Activated CD8-positive, alpha-beta T cell treated with anti-CD3 and anti-CD28 coated beads for 36 hours (primary cell): ENCODE data around the gene BCORL1. TPM values are rescaled to one million over a fixed set of nuclear protein-coding genes. Genes with fewer than 3 reads are reported as not detected.
A peak's percentile ranks its signal among the peaks of the same experiment; 100 is the strongest.

Experiments used
- ATAC-seq: fragments of 200-7000 bp; cut with Tn5 transposase; one replicate; pipeline ENCODE4 v1.10.0; 2021; ENCODE audit warnings: mild to moderate bottlenecking, moderate library complexity
- CTCF ChIA-PET: fragments of 350-600 bp; sonication (Branson Sonifier 250); formaldehyde crosslinking; loops from one replicate; lab custom pipeline; 2021; ENCODE audit warnings: antibody characterized with exemption; lab: Charles Lee
- POLR2A ChIA-PET: fragments of 350-600 bp; sonication (Branson Sonifier 250); formaldehyde crosslinking; loops from one replicate; lab custom pipeline; 2021; ENCODE audit warnings: antibody characterized with exemption; lab: Charles Lee
- DNase-seq: peaks from one replicate; pipeline ENCODE4 v3.0.0-alpha.2; 2020
- H3K27ac Mint-ChIP-seq: one replicate; pipeline ENCODE4 v1.8.0; 2021; ENCODE audit warnings: mild to moderate bottlenecking, mixed read lengths
- H3K27me3 Mint-ChIP-seq: one replicate; pipeline ENCODE4 v1.8.0; 2021; ENCODE audit warnings: mixed read lengths
- H3K36me3 Mint-ChIP-seq: one replicate; pipeline ENCODE4 v1.8.0; 2021; ENCODE audit warnings: low read depth, mixed read lengths
- H3K4me1 Mint-ChIP-seq: one replicate; pipeline ENCODE4 v1.8.0; 2021; ENCODE audit warnings: low read depth, mixed read lengths
- H3K4me3 Mint-ChIP-seq: one replicate; pipeline ENCODE4 v1.8.0; 2021; ENCODE audit warnings: mild to moderate bottlenecking, moderate library complexity, mixed read lengths
- H3K9me3 Mint-ChIP-seq: one replicate; pipeline ENCODE4 v1.8.0; 2021; ENCODE audit warnings: mixed read lengths
- intact Hi-C: fragments of 100-400 bp; cut with micrococcal nuclease; formaldehyde crosslinking; loops from one replicate; pipeline ENCODE4 v1.10.0; 2022
- total RNA-seq, 2 experiments: library from RNA; stranded (reverse); gene quantifications; one replicate each; pipeline ENCODE4 v1.2.3, GENCODE V29; 2021
- TF ChIP-seq, protein P1 (sequence below): fragments of 200-600 bp; IDR thresholded peaks from one replicate; pipeline ENCODE4 v1.8.0; 2022; ENCODE audit warnings: antibody characterized with exemption, mild to moderate bottlenecking

The BCORL1 gene
- total RNA-seq, 2 experiments from 2014 or later = 7.1 to 9.9 TPM

DNA sequence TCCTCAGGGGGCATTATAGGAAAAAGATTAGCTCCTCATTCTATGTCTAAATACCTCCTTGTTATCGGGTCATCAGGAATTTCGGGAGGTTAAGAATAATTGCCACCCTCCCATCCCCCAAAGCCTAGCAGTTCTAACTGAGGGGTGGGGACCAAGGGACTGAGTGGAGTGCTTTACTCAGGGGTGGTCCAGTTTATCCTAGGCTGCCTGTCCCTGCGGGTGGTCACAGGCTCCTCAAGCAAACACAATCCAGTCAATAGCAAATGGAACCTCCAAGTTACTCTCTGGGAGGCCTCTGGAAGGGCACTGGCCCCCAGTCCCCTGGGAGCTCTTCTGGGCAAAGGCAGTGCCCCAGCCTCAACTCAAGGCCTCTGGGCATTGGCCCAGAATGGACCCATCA lies 121.2 kb downstream of the BCORL1 start:
- intact Hi-C loops = no loop called here
- Mint-ChIP-seq H3K27ac (no peak overlapping the region), H3K36me3 (no peaks in the 10 kb centered on the region), H3K4me1 (peaks cover 64% of the 10 kb centered on the region), H3K4me3 (no peak overlapping the region), H3K9me3 (no peaks in the 10 kb centered on the region), H3K27me3 (no peaks in the 10 kb centered on the region)
- POLR2A ChIA-PET = no interaction called here
- CTCF ChIA-PET = no interaction called here
- TF ChIP-seq, protein P1, sequence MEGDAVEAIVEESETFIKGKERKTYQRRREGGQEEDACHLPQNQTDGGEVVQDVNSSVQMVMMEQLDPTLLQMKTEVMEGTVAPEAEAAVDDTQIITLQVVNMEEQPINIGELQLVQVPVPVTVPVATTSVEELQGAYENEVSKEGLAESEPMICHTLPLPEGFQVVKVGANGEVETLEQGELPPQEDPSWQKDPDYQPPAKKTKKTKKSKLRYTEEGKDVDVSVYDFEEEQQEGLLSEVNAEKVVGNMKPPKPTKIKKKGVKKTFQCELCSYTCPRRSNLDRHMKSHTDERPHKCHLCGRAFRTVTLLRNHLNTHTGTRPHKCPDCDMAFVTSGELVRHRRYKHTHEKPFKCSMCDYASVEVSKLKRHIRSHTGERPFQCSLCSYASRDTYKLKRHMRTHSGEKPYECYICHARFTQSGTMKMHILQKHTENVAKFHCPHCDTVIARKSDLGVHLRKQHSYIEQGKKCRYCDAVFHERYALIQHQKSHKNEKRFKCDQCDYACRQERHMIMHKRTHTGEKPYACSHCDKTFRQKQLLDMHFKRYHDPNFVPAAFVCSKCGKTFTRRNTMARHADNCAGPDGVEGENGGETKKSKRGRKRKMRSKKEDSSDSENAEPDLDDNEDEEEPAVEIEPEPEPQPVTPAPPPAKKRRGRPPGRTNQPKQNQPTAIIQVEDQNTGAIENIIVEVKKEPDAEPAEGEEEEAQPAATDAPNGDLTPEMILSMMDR = no peak
- ATAC-seq = no peak
- DNase-seq = no peak

DNA sequence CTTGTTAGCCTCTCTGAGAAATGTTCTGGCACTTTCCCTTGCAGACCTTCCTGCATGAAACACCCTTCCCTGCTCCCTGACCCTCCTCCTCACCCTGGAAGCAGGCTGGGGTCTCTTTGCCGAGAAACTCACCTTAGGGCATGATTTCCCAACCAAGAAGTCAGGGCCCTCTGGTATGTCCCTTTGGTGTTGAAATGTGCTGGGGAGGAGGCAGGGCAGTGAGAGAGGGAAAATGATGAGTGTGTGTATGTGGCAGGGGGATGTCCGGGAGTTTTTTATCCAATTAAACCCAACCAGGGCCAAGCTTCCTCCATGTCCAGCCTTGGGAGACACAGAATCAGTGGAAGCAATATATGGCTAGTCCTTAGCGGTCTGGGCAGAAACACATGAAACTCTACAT lies 122.8 kb downstream of the BCORL1 start:
- ChIA-PET POLR2A (interaction anchor here (1.0 kb wide), 1 partner anchor 60 kb away, joined by 3 read pairs; the partner anchor contains the start of gene AIFM1), CTCF (interaction anchor here (0.6 to 1.7 kb wide), 3 partner anchors 23 to 811 kb away, joined by 4 to 5 read pairs (median 4); no protein-coding TSS in a partner anchor)
- Mint-ChIP-seq H3K4me3 (no peak overlapping the region), H3K4me1 (peaks cover 54% of the 10 kb centered on the region), H3K36me3 (peaks cover 3% of the 10 kb centered on the region), H3K27me3 (no peaks in the 10 kb centered on the region), H3K27ac (peak overlapping the region; percentile 66), H3K9me3 (no peaks in the 10 kb centered on the region)
- no peak for DNase-seq
- TF ChIP-seq, protein P1 = no peak
- no peak for ATAC-seq
- intact Hi-C loops = no loop called here

DNA sequence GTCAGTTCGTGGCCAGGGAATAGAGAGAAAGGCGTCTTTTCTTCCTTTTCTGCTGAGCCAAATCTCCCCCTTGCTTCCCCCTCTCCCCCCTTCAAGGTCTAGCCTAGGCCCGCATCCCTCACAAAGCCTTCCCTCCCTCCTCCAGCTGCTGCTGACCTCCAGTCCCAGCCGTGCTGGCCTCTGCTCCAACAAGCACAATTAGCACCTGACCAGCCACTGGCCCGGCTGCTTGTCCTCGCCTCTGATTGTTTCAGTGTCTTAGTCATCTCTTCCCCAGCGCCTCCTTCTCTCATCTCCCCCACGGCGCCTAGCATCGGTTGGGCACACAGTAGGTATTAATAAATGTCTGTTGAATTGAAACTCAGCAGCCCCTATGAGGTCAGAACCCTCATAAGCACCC lies 123.6 kb downstream of the BCORL1 start:
- CTCF ChIA-PET = interaction anchor here (1.7 kb wide), 1 partner anchor 24 kb away, joined by 5 read pairs; no protein-coding TSS in a partner anchor
- H3K36me3 Mint-ChIP-seq = peaks cover 3% of the 10 kb centered on the region
- DNase-seq (no peak), ATAC-seq (no peak)
- POLR2A ChIA-PET = interaction anchor here (1.3 kb wide), 1 partner anchor 8 kb away, joined by 3 read pairs; no protein-coding TSS in a partner anchor
- no peaks in the 10 kb centered on the region for H3K27me3 Mint-ChIP-seq
- TF ChIP-seq, protein P1 = no peak
- intact Hi-C loops = no loop called here
- H3K4me1 Mint-ChIP-seq = peaks cover 46% of the 10 kb centered on the region
- no peak overlapping the region for H3K27ac Mint-ChIP-seq
- H3K9me3 Mint-ChIP-seq = no peaks in the 10 kb centered on the region
- H3K4me3 Mint-ChIP-seq = no peak overlapping the region

Other genes starting within 250 kb of the BCORL1 start
- gene XPNPEP2, start 243.7 kb upstream of the BCORL1 start, total RNA-seq = under 1 TPM; 0.16 to 0.38 TPM
- 100 to 1,000 TPM; 117 to 123 TPM for gene SASH3, start 202.7 kb upstream of the BCORL1 start, total RNA-seq
- 10 to 100 TPM; 10.4 to 11.1 TPM for gene ZDHHC9, start 138.7 kb upstream of the BCORL1 start, total RNA-seq
- 10 to 100 TPM; 33.1 to 34.0 TPM for gene UTP14A, start 76.5 kb upstream of the BCORL1 start, total RNA-seq
- gene ELF4, start 127.9 kb downstream of the BCORL1 start, total RNA-seq = 10 to 100 TPM; 17.5 TPM
- gene AIFM1, start 183.2 kb downstream of the BCORL1 start, total RNA-seq = 10 to 100 TPM; 51.5 to 54.3 TPM
- gene RAB33A, start 189.3 kb downstream of the BCORL1 start, total RNA-seq = 10 to 100 TPM; 28.2 to 28.8 TPM